Measurements from ENCODE around the gene OR1D5. TPM values are rescaled to one million over a fixed set of nuclear protein-coding genes. Genes with fewer than 3 reads are reported as not detected.
"Not testable (repeated sequence)": the region's sequence is repeated elsewhere in the genome, so short reads cannot be mapped to it uniquely, and the experiment has no call there.

OR1D5 gene, protein sequence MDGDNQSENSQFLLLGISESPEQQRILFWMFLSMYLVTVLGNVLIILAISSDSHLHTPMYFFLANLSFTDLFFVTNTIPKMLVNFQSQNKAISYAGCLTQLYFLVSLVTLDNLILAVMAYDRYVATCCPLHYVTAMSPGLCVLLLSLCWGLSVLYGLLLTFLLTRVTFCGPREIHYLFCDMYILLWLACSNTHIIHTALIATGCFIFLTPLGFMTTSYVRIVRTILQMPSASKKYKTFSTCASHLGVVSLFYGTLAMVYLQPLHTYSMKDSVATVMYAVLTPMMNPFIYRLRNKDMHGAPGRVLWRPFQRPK
- total RNA-seq, result not detected

DNA sequence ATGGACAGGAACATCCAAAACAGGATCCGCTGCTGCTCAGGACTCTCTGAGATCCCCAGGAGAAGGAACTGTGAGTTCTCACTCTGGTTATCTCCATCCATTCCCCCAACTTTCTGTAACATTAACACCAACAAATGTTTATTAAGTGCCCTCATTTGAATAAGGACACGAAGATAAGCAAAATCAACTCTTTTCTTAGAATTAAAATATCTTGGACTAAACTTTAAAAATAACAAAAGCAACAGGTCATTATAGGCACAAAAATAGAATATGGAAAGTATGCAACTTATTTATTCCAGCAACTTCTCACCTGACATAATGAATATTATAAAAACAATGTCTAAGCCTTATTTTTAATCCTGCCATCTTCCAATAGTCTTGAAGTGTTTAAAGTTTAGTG, at the start of gene OR1D5:
TSS of gene OR1D5 (minus strand) at position 101 of the 400 bp plus-strand sequence. CDS start at position 101, 0 bp downstream.
- not testable (repeated sequence) for H3K4me3 Mint-ChIP-seq; H3K4me1 Mint-ChIP-seq (ENCODE audit: low read depth in 2 of 2); H3K27me3 Mint-ChIP-seq; H3K9me3 Mint-ChIP-seq; ATAC-seq; H3K36me3 Mint-ChIP-seq; DNase-seq (ENCODE audit: low spot score)
- peak within 1 kb of the TSS in 1 of 2 donors; percentile 57 for H3K27ac Mint-ChIP-seq

DNA sequence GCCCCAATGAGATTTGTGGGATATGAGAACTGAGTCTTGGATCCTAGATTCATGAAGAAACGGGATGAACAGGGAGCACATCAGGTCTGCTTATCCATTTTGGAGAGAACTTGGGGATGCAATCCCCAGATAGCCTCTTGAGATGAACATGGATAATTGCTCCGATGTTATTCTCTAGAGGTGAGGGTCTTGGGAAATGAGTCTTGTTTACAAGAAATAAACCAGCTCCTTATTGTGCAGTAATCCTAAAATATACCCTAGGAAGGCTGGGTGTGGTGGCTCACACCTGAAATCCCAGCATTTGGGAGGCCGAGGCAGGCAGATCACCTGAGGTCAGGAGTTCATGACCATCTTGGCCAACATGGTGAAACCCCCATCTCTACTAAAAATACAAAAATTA, 40.9 kb upstream of the OR1D5 start, which contains the start of gene OR1D2:
TSS of gene OR1D2 (minus strand) at position 101 of the 400 bp plus-strand sequence. CDS start 11,426 bp downstream, outside the sequence.
- H3K36me3 Mint-ChIP-seq, result peaks cover 10% of the 10 kb centered on the region
- H3K9me3 Mint-ChIP-seq, result peaks cover 4% of the 10 kb centered on the region
- no peak within 1 kb of the TSS for H3K27ac Mint-ChIP-seq
- no peak within 1 kb of the TSS for H3K4me3 Mint-ChIP-seq
- no peaks in the 10 kb centered on the region for H3K4me1 Mint-ChIP-seq (ENCODE audit: low read depth in 2 of 2)
- DNase-seq (ENCODE audit: low spot score) (no peak), ATAC-seq (no peak)
- peaks cover 28 to 69% of the 10 kb centered on the region in 2 donors for H3K27me3 Mint-ChIP-seq

DNA sequence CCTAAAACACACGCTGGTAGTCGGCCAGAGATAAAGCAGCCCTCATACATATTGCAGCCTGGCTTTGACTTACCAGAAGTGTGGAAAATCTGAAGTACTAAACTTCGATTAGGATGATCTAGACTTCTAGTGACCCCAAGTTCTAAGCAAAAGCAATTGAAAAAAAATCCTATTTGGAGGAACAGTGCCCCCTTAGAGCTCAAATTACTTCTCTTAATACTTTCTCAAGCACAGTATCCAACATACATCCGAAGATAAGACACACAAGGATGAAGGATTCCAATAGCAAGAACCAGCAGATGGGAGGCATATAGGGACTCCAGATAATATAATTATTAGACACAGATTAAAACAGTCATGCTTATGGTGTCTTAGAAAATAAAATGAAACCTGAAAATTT, 10.4 kb upstream of the OR1D5 start:
- not testable (repeated sequence) for DNase-seq (ENCODE audit: low spot score); H3K4me3 Mint-ChIP-seq; H3K9me3 Mint-ChIP-seq; H3K4me1 Mint-ChIP-seq (ENCODE audit: low read depth in 2 of 2); H3K27ac Mint-ChIP-seq; ATAC-seq; H3K36me3 Mint-ChIP-seq
- peaks cover 11 to 17% of the 10 kb centered on the region in 2 donors for H3K27me3 Mint-ChIP-seq

DNA sequence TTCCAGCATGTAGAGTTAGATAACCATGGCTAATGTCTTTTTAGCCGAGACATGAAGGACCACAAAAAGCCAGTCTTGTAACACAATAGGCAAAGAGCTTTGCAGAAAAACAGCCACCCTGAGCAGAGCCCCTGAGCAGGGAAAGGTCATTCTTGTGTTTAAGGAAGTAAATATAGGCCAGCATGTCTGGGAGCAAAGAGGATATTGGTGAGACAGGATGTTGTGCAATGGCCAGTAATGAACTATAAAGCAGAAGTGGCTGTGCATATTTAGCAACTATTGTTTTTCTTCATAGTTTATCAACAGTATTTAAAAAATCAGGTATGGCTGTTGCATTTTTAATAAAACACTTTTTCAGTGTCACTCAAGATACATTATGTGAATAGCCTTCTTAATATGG, 1.8 kb upstream of the OR1D5 start:
- not testable (repeated sequence) for H3K27ac Mint-ChIP-seq; H3K4me1 Mint-ChIP-seq (ENCODE audit: low read depth in 2 of 2); H3K4me3 Mint-ChIP-seq; H3K27me3 Mint-ChIP-seq; H3K36me3 Mint-ChIP-seq; H3K9me3 Mint-ChIP-seq; DNase-seq (ENCODE audit: low spot score)
- peak in 1 of 2 donors; percentile 54 for ATAC-seq

DNA sequence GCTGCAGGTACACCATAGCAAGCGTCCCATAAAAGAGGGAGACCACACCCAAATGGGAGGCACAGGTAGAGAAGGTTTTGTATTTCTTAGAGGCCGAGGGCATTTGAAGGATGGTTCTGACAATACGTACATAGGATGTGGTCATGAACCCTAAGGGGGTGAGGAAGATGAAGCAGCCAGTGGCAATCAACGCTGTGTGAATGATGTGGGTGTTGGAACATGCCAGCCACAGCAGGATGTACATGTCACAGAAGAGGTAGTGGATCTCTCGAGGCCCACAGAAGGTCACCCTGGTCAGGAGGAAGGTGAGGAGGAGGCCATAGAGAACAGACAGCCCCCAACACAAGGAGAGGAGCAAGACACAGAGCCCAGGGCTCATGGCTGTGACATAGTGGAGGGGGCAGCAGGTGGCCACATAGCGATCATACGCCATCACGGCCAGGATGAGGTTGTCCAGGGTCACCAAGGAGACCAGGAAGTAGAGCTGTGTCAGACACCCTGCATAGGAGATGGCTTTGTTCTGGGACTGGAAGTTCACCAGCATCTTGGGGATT, 506 bp downstream of the OR1D5 start:
- not testable (repeated sequence) for H3K27me3 Mint-ChIP-seq; H3K4me3 Mint-ChIP-seq; H3K36me3 Mint-ChIP-seq; H3K9me3 Mint-ChIP-seq; DNase-seq (ENCODE audit: low spot score); H3K4me1 Mint-ChIP-seq (ENCODE audit: low read depth in 2 of 2)
- peak; percentile 86 to 93 for ATAC-seq
- H3K27ac Mint-ChIP-seq, result peak overlapping the region in 1 of 2 donors; percentile 57

DNA sequence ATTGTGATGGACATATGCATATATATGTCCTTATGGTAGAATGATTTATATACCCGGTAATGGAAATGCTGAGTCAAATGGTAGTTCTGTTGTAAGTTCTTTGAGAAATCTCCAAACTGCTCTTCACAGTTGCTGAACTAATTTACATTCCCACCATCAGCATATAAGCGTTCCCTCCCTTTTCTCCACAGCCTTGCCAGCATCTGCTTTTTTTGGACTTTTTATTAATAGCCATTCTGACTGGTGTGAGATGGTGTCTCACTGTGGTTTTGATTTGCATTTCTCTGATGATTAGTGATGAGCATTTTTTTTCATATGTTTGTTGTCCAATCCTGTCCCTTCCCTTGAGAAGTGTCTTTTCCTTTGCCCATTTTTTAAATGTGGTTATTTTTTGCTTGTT, 8.5 kb downstream of the OR1D5 start:
- not testable (repeated sequence) for ATAC-seq; H3K27ac Mint-ChIP-seq; H3K4me1 Mint-ChIP-seq (ENCODE audit: low read depth in 2 of 2); H3K9me3 Mint-ChIP-seq; H3K27me3 Mint-ChIP-seq; DNase-seq (ENCODE audit: low spot score); H3K36me3 Mint-ChIP-seq; H3K4me3 Mint-ChIP-seq

DNA sequence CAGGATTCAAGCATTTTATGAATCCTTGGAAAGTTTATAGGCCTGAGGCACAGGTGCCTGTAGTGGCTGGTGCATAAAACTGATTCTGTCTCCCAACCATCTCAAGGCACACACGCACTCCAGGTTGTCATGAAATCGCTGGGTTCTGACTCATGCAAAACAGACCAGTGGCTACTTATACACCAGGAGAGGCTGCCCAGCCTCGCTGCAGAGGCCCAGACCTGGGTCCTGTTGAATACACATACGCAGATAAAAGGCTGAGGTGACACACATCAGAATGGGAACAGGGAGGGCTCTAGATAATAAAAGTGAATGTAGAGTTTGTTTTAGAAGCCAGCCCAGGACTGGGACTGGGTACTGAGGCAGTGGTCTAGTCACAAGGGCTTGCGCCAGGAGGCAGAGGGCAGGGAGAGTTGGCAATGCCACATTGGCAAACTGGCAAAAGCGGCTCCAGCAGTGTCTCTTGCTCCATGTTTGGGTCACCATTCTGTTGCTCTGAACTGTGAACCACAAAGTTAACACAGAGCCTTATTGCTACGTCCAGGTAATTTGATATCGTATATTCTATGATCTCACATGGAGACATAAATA, 13.6 kb downstream of the OR1D5 start:
- DNase-seq (ENCODE audit: low spot score), result no peak
- no peaks in the 10 kb centered on the region for H3K36me3 Mint-ChIP-seq
- H3K4me1 Mint-ChIP-seq (ENCODE audit: low read depth in 2 of 2), result no peaks in the 10 kb centered on the region
- peak overlapping the region; percentile 90 for H3K4me3 Mint-ChIP-seq
- H3K9me3 Mint-ChIP-seq, result no peaks in the 10 kb centered on the region
- no peaks in the 10 kb centered on the region for H3K27me3 Mint-ChIP-seq
- H3K27ac Mint-ChIP-seq, result no peak overlapping the region
- ATAC-seq, result no peak

DNA sequence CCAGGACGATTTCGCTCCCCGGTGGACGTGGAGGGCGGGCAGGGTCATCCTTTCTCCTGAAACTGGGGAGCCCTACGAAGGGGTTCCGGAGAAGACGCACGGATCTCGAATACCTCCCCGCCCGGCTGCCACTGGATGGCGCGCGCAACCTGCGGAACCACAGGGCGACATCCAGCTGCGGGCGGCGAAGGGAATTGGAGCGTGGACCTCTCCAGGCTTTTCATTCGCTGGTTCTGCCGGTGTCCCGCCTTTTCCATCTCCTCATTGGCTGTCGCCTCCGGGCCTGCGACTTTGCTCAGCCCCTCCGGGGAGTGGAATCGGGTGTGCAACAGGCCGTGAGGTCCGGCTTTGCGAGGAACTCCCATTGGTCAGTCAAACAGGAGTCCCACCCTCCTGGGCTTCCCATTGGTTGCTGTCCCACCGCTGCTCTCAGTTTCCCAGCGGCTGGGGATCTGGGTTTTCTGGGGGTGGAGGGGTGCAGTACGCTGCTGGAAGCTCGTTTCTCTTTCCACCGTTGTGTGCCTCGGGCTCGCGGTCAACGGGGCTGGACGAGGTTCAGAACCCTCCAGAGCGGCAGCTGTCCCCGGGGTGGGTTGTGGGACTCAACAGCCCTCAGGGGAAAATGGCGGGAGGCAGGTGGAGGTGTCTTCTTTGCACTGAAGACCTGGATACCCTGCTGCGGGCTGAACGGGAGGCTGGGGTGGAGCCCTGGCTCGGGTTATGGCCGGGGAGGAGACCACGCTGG, 14.5 kb downstream of the OR1D5 start:
- peak; percentile 97 for DNase-seq (ENCODE audit: low spot score)
- Mint-ChIP-seq H3K4me3 (peak overlapping the region; percentile 90), H3K4me1 (ENCODE audit: low read depth in 2 of 2) (no peaks in the 10 kb centered on the region), H3K36me3 (no peaks in the 10 kb centered on the region), H3K9me3 (no peaks in the 10 kb centered on the region), H3K27ac (peak overlapping the region; percentile 64 to 72), H3K27me3 (no peaks in the 10 kb centered on the region)
- ATAC-seq, result peak; percentile 99

DNA sequence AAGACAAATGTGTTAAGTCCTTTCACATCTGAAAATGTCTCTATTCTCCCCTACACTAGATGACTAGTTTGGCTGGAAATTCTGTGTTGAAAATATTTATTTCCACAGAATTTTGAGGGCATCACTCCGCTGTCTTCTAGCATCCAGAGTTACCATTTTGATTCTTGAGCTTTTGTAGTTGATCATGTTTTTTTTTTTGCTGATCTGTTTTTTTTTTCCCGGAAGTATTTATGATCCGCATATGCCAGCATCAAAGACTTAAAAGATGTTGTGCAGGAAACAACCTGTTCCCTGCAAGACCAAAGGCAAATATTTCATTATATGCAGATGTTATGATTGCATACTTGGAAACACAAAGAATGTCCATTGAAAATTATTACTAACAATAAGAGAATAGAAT, 16.7 kb downstream of the OR1D5 start:
- peaks cover 0 to 4% of the 10 kb centered on the region in 2 donors for H3K4me1 Mint-ChIP-seq (ENCODE audit: low read depth in 2 of 2)
- ATAC-seq, result no peak
- no peak overlapping the region for H3K4me3 Mint-ChIP-seq
- no peak overlapping the region for H3K27ac Mint-ChIP-seq
- H3K27me3 Mint-ChIP-seq, result peaks cover 0 to 4% of the 10 kb centered on the region in 2 donors
- H3K9me3 Mint-ChIP-seq, result peaks cover 3% of the 10 kb centered on the region
- no peaks in the 10 kb centered on the region for H3K36me3 Mint-ChIP-seq
- DNase-seq (ENCODE audit: low spot score), result no peak

DNA sequence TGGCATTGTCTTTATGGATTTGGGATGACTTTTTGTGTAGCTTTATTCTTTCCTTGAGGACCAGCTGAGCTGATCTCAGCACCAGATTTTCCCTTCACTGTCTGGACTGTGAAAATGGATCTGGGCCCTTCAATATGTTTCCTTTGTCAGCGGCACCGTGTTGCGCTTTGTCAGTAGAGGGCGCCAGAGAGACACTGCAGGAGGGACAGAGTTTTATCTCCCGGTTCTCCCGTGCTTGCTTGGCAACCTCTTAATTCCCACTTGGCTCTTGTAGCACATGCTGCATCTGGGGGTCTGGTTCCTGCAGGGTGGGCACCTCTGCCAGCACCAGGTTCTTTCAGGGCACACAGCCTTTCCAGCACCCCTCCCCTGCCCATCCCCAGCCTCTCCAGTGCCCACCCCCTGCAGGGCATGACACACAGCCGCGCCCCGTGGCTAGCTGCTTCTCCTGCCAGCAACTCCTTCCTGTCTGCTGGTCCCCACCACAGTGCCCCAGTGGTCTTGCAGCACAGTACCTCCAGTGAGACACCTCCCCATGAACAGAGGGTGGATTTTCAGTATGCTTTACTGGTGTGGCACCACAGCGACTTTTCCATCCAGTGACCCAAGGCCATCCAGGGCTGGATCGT, 19.6 kb downstream of the OR1D5 start:
- peaks cover 3% of the 10 kb centered on the region for H3K9me3 Mint-ChIP-seq
- peaks cover 6 to 14% of the 10 kb centered on the region in 2 donors for H3K4me1 Mint-ChIP-seq (ENCODE audit: low read depth in 2 of 2)
- H3K4me3 Mint-ChIP-seq, result no peak overlapping the region
- H3K27ac Mint-ChIP-seq, result no peak overlapping the region
- H3K36me3 Mint-ChIP-seq, result no peaks in the 10 kb centered on the region
- ATAC-seq (no peak), DNase-seq (ENCODE audit: low spot score) (no peak)
- peaks cover 0 to 4% of the 10 kb centered on the region in 2 donors for H3K27me3 Mint-ChIP-seq

DNA sequence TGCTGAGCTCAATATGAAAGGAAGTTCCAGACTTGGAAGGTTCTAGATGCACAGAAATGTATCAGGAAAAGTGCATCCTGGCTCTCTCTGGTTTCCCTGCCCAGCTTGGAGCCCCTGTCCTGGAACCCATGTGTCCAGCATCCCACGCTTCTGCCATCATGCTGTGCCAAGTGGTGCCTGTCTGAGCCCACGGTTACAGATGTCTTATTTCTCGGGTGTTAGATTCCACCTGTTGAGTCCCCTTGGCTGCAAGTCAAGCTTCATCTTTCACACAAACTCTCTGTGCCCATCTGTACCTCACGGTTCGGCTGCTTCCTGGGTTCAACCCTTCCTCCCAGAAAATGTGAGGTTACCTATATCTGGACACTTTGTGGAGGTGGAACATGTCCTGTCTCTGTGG, 22.5 kb downstream of the OR1D5 start:
- DNase-seq (ENCODE audit: low spot score) (no peak), ATAC-seq (no peak)
- Mint-ChIP-seq H3K27ac (no peak overlapping the region), H3K27me3 (peaks cover 0 to 4% of the 10 kb centered on the region in 2 donors), H3K9me3 (peaks cover 3% of the 10 kb centered on the region), H3K4me3 (no peak overlapping the region), H3K4me1 (ENCODE audit: low read depth in 2 of 2) (peaks cover 6 to 15% of the 10 kb centered on the region in 2 donors), H3K36me3 (no peaks in the 10 kb centered on the region)

DNA sequence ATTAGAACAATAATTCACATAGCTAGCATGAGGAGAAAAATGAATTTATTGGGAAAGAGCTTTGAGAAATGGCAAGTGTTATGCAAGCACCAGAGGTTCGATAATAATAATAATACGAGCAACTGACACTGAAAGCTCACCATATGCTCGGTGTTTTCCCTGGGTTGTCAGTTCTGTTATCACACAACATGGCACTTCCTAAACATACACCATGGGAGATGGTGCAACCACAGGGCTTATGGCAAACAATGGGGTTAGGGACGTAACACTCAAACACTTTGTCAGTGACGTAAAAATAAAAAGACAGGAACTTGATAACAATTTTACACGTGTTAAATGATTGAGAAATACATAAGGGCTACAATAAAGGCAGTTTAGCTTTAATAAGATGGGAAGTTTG, 23.7 kb downstream of the OR1D5 start:
- DNase-seq (ENCODE audit: low spot score) (no peak), ATAC-seq (peak; percentile 67 to 92)
- Mint-ChIP-seq H3K27me3 (peaks cover 0 to 4% of the 10 kb centered on the region in 2 donors), H3K4me1 (ENCODE audit: low read depth in 2 of 2) (peaks cover 6 to 15% of the 10 kb centered on the region in 2 donors), H3K9me3 (peaks cover 3% of the 10 kb centered on the region), H3K27ac (no peak overlapping the region), H3K4me3 (no peak overlapping the region), H3K36me3 (no peaks in the 10 kb centered on the region)

DNA sequence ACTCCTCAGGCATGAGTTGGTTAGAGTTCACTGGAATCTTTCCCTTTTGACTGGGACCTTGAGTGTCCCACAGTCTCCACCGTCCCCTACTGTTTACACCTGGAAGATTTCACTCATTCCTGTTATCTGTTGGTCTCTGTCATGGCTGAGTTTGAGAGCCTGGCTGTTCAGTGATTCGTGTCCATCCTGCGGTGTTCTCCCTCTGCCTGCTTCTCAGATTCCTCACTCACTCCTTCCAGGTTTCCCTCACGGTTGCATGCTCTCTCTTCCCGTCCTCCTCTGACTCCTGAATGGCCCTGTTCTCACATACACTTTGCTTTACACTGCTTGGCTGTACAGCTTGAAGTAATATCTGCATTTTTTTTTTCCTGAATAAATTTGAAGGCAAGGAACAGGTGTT, 24.5 kb downstream of the OR1D5 start:
- Mint-ChIP-seq H3K27ac (no peak overlapping the region), H3K4me1 (ENCODE audit: low read depth in 2 of 2) (peaks cover 6 to 15% of the 10 kb centered on the region in 2 donors), H3K9me3 (peaks cover 3% of the 10 kb centered on the region), H3K4me3 (no peak overlapping the region), H3K36me3 (no peaks in the 10 kb centered on the region), H3K27me3 (peaks cover 0 to 4% of the 10 kb centered on the region in 2 donors)
- DNase-seq (ENCODE audit: low spot score) (no peak), ATAC-seq (no peak)

Measured in natural killer cell treated with Interleukin-12 subunit alpha and Interleukin-12 subunit beta and Interleukin-15 and Interleukin-18, amount 100 ng/mL, for 72 hours (primary cell).